MV-4-11 (cell line): Measurements from ENCODE around the gene RTTN.
"Not testable (repeated sequence)": the region's sequence is repeated elsewhere in the genome, so short reads cannot be mapped to it uniquely, and the experiment has no call there.

ENCODE experiments used
- DNase-seq: peaks from one replicate; lab custom pipeline; 2025; lab: John Stamatoyannopoulos, UW

RTTN gene

GRCh38 chr18:70205421-70206397 is at the start of gene RTTN:
TSS of gene RTTN (minus strand) at chr18:70205687. CDS start at chr18:70205658, 29 bp downstream.
- peak; percentile 90 for DNase-seq

GRCh38 chr18:70250781-70251180 is 45.3 kb upstream of the RTTN start:
- DNase-seq = no peak

GRCh38 chr18:70249861-70250260 is 44.4 kb upstream of the RTTN start:
- not testable (repeated sequence) for DNase-seq

- DNase-seq = peak; percentile 79
These were observed 43.6 kb upstream of the RTTN start for GRCh38 chr18:70249118-70249517.

- peak; percentile 29 for DNase-seq
These were observed 40.6 kb upstream of the RTTN start for GRCh38 chr18:70246061-70246466.

- DNase-seq = no peak
These were observed 37.8 kb upstream of the RTTN start for GRCh38 chr18:70243131-70243929.

- not testable (repeated sequence) for DNase-seq
These were observed 31.4 kb upstream of the RTTN start for GRCh38 chr18:70236921-70237320.

GRCh38 chr18:70235478-70235877 is 30.0 kb upstream of the RTTN start:
- no peak for DNase-seq

GRCh38 chr18:70234667-70235459 is 29.4 kb upstream of the RTTN start:
- peak; percentile 43 for DNase-seq

- DNase-seq = no peak
These were observed 28.5 kb upstream of the RTTN start for GRCh38 chr18:70233974-70234373.

- no peak for DNase-seq
These were observed 26.8 kb upstream of the RTTN start for GRCh38 chr18:70232261-70232660.

- no peak for DNase-seq
These were observed 24.2 kb upstream of the RTTN start for GRCh38 chr18:70229639-70230038.

GRCh38 chr18:70228536-70228935 is 23.0 kb upstream of the RTTN start:
- DNase-seq = peak; percentile 97

GRCh38 chr18:70227438-70227837 is 22.0 kb upstream of the RTTN start:
- DNase-seq = no peak

- no peak for DNase-seq
These were observed 16.4 kb upstream of the RTTN start for GRCh38 chr18:70221915-70222278.

GRCh38 chr18:70221156-70221914 is 15.8 kb upstream of the RTTN start:
- no peak for DNase-seq

- no peak for DNase-seq
These were observed 15.1 kb upstream of the RTTN start for GRCh38 chr18:70220628-70221027.

- DNase-seq = no peak
These were observed 14.2 kb upstream of the RTTN start for GRCh38 chr18:70219688-70220087.

GRCh38 chr18:70216788-70217187 is 11.3 kb upstream of the RTTN start:
- DNase-seq = no peak

- no peak for DNase-seq
These were observed 1.7 kb upstream of the RTTN start for GRCh38 chr18:70207181-70207580.

- DNase-seq = no peak
These were observed 5.2 kb downstream of the RTTN start for GRCh38 chr18:70200286-70200685.
